ENCODE data around the gene EFNA2. TPM values are rescaled to one million over a fixed set of nuclear protein-coding genes. Genes with fewer than 3 reads are reported as not detected.
A peak's percentile ranks its signal among the peaks of the same experiment; 100 is the strongest.

The EFNA2 gene
- total RNA-seq, 1 experiment from 2014 or later, result 14.3 TPM

- peaks cover 5% of the 10 kb centered on the region for H3K23me2 ChIP-seq (ENCODE audit: insufficient read length, low read depth, low read length, poor library complexity, severe bottlenecking)
- H4K8ac ChIP-seq (replicated peaks; ENCODE audit: insufficient read length, low read depth, low read length), result no peak overlapping the region
- H4K5ac ChIP-seq (ENCODE audit: insufficient read length, low read depth, low read length), result no peak overlapping the region
- peaks cover 0 to 2% of the 10 kb centered on the region in 2 experiments; a peak in 1 of 4 replicates for H3K4me1 Mint-ChIP-seq
- no peak overlapping the region for H3K27ac Mint-ChIP-seq
- H3K9me3 ChIP-seq (ENCODE audit: control insufficient read depth, low read depth, low read length), result no peaks in the 10 kb centered on the region
- no peak overlapping the region for H3K56ac ChIP-seq (ENCODE audit: insufficient read length, low read depth, low read length)
- H3K79me2 ChIP-seq (ENCODE audit: insufficient read depth, low read length), result no peaks in the 10 kb centered on the region
- no peak overlapping the region for H3K27ac ChIP-seq (ENCODE audit: insufficient read length, low read depth, low read length)
- H3K9me3 Mint-ChIP-seq, result no peaks in the 10 kb centered on the region; a peak in 1 of 5 replicates
- no peak overlapping the region for H2BK5ac ChIP-seq (ENCODE audit: insufficient read length, low read length)
- H2AK5ac ChIP-seq (ENCODE audit: insufficient read length, low read length), result no peak overlapping the region
- H2BK120ac ChIP-seq (ENCODE audit: low read depth, low read length, poor library complexity, severe bottlenecking), result no peak overlapping the region
- H3K9ac ChIP-seq (ENCODE audit: extremely low read depth, insufficient read length, low read length), result no peak overlapping the region
- H3K18ac ChIP-seq (ENCODE audit: insufficient read length, low read depth, low read length), result no peak overlapping the region
- H3K4me1 ChIP-seq (ENCODE audit: insufficient read depth, low read length), result no peaks in the 10 kb centered on the region
- no peaks in the 10 kb centered on the region for H3K79me1 ChIP-seq (ENCODE audit: insufficient read depth, low read depth, low read length, poor library complexity, severe bottlenecking)
- H4K20me1 ChIP-seq (ENCODE audit: control insufficient read depth, insufficient read depth, insufficient read length), result no peaks in the 10 kb centered on the region
- no peak overlapping the region for H2BK15ac ChIP-seq (ENCODE audit: low read depth, low read length)
- H3K4me3 Mint-ChIP-seq, result 0 out of 5 replicates have a peak overlapping the region, but pooled peaks of 1 of the 2 experiments have one; percentile 10
- no peak overlapping the region for H4K91ac ChIP-seq (ENCODE audit: insufficient read length, low read depth, low read length)
- no peak overlapping the region for H3K23ac ChIP-seq (ENCODE audit: insufficient read length, low read depth, low read length)
- H2BK20ac ChIP-seq (ENCODE audit: low read depth, low read length, poor library complexity, severe bottlenecking), result no peak overlapping the region
- no peaks in the 10 kb centered on the region for H3K27me3 ChIP-seq (ENCODE audit: insufficient read depth, low read length)
- H3T11ph ChIP-seq (ENCODE audit: low read length), result no peak overlapping the region
- no peak for DNase-seq
- peaks cover 31% of the 10 kb centered on the region for H3K27me3 Mint-ChIP-seq (ENCODE audit: low read depth)
- TF ChIP-seq CTCF (conservative IDR thresholded peaks at IDR 0.05), result no peak
- no peak overlapping the region for H2AFZ ChIP-seq (ENCODE audit: low read length)
- H2BK12ac ChIP-seq (ENCODE audit: insufficient read length, low read depth, low read length), result no peak overlapping the region
- no CpG with 5 or more reads among the region's 17 CpGs for WGBS (ENCODE audit: extremely low coverage, insufficient read length, low lambda C conversion rate)
- H3K36me3 Mint-ChIP-seq (ENCODE audit: insufficient read depth in 1 of 3, low read depth in 3 of 3), result no peaks in the 10 kb centered on the region
- H3K4ac ChIP-seq (ENCODE audit: low read depth, low read length), result no peak overlapping the region
- H3K4me2 ChIP-seq (ENCODE audit: insufficient read depth, insufficient read length, low read length), result no peak overlapping the region
- no peak overlapping the region for H3K14ac ChIP-seq (ENCODE audit: insufficient read depth, low read length)
These were observed 31.8 kb downstream of the EFNA2 start for GRCh38 chr19:1317274-1318003.
